Suprapubic skin (tissue), 4 donors: ENCODE measurements around the gene CCDC60. TPM values are rescaled to one million over a fixed set of nuclear protein-coding genes. Genes with fewer than 3 reads are reported as not detected.

ENCODE experiments used
- DNase-seq, 2 donors: peaks; one replicate each; pipeline ENCODE4 v3.0.0-alpha.2; 2019; ENCODE audit warnings: low spot score in 2 of 2
- H3K27ac ChIP-seq: fragments of 200-600 bp; sonication (generic); one replicate; pipeline ENCODE4 v1.5.1; 2019
- H3K27me3 ChIP-seq: fragments of 200-600 bp; sonication (generic); one replicate; pipeline ENCODE4 v1.5.1; 2019
- H3K36me3 ChIP-seq: fragments of 200-600 bp; sonication (generic); one replicate; pipeline ENCODE4 v1.5.1; 2019
- H3K4me1 ChIP-seq: fragments of 200-600 bp; sonication (generic); one replicate; pipeline ENCODE4 v1.5.1; 2019
- H3K4me3 ChIP-seq: fragments of 200-600 bp; sonication (generic); one replicate; pipeline ENCODE4 v1.5.1; 2019; ENCODE audit warnings: mild to moderate bottlenecking
- H3K9me3 ChIP-seq: fragments of 200-600 bp; sonication (generic); one replicate; pipeline ENCODE4 v1.5.1; 2019
- EP300 ChIP-seq: sonication (generic); formaldehyde crosslinking; IDR thresholded peaks from one replicate; pipeline ENCODE4 v1.6.1; 2017; ENCODE audit warnings: antibody characterized with exemption
- POLR2A ChIP-seq, 2 donors: fragments of 450-650 bp; IDR thresholded peaks; one replicate each; pipeline ENCODE4 v1.6.1; 2017; ENCODE audit warnings: antibody characterized with exemption in 2 of 2, mild to moderate bottlenecking in 2 of 2, moderate library complexity in 2 of 2
- POLR2AphosphoS5 ChIP-seq, 3 donors: sonication (generic); formaldehyde crosslinking; IDR thresholded peaks; one replicate each; pipeline ENCODE4 v1.6.1; 2017; ENCODE audit warnings: antibody characterized with exemption in 3 of 3
- WGBS: methylation state at CpG from one replicate; pipeline ENCODE4 v1.1.5; 2018; 5-methylcytosine and 5-hydroxymethylcytosine counted together
- total RNA-seq, 4 donors: library from RNA; depleted of rRNA; stranded (reverse); fragments of >200 nt; gene quantifications; one replicate each; pipeline ENCODE4 v1.1.0, GENCODE V29; 2016
- TF ChIP-seq, protein P1 (sequence below), 2 donors: fragments of 200-600 bp in 1 of 2; fragments of 450-650 bp in 1 of 2; sonication (generic) in 1 of 2; IDR thresholded peaks; one replicate each; pipeline ENCODE4 v1.5.1; 2016 to 2019; ENCODE audit warnings: antibody characterized with exemption in 2 of 2, mild to moderate bottlenecking in 1 of 2, moderate library complexity in 1 of 2

The CCDC60 gene
- total RNA-seq, 4 donors from 2014 or later: not detected

DNA sequence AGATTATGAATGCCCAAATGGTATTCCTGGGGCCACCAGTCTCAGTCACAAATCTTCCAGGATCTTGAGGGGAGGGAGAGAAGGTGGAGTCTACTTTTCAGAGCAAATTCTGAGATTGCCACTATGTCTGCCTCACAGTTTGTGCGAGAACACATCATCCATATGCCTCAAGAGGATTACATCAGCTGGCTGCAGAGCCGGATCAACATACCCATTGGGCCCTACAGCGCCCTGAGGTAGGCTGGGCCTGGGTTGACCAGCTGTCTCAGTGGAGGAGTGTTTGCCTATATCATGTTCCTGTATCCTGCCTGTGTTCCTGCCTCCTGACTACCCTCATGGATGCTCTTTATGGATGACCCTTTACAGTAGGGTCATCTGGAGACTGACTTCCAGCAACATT is 205.9 kb downstream of the CCDC60 start:
- Histone ChIP-seq H3K9me3 (no peaks in the 10 kb centered on the region), H3K27me3 (peaks cover 19% of the 10 kb centered on the region), H3K4me1 (no peaks in the 10 kb centered on the region), H3K4me3 (no peak overlapping the region), H3K27ac (no peak overlapping the region), H3K36me3 (no peaks in the 10 kb centered on the region)
- DNase-seq: no peak
- WGBS: 96% methylated on average over 3 of the region's 3 CpGs
- no peak for TF ChIP-seq POLR2A (IDR thresholded peaks at IDR 0.05)

GRCh38 chr12:119544765-119545625 is 210.5 kb downstream of the CCDC60 start:
- Histone ChIP-seq H3K27me3 (peaks cover 17% of the 10 kb centered on the region), H3K27ac (no peak overlapping the region), H3K4me3 (no peak overlapping the region), H3K9me3 (no peaks in the 10 kb centered on the region), H3K36me3 (no peaks in the 10 kb centered on the region), H3K4me1 (no peaks in the 10 kb centered on the region)
- TF ChIP-seq POLR2A (IDR thresholded peaks at IDR 0.05) (no peak), POLR2AphosphoS5 (IDR thresholded peaks at IDR 0.05) (no peak), EP300 (no peak)
- TF ChIP-seq, protein P1, sequence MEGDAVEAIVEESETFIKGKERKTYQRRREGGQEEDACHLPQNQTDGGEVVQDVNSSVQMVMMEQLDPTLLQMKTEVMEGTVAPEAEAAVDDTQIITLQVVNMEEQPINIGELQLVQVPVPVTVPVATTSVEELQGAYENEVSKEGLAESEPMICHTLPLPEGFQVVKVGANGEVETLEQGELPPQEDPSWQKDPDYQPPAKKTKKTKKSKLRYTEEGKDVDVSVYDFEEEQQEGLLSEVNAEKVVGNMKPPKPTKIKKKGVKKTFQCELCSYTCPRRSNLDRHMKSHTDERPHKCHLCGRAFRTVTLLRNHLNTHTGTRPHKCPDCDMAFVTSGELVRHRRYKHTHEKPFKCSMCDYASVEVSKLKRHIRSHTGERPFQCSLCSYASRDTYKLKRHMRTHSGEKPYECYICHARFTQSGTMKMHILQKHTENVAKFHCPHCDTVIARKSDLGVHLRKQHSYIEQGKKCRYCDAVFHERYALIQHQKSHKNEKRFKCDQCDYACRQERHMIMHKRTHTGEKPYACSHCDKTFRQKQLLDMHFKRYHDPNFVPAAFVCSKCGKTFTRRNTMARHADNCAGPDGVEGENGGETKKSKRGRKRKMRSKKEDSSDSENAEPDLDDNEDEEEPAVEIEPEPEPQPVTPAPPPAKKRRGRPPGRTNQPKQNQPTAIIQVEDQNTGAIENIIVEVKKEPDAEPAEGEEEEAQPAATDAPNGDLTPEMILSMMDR (IDR thresholded peaks at IDR 0.05): peak; percentile 71 to 86
- peak in 1 of 2 donors; percentile 67 for DNase-seq
- 45% methylated on average over 9 of the region's 9 CpGs for WGBS

- H3K27me3 ChIP-seq: peaks cover 13% of the 10 kb centered on the region
- H3K4me1 ChIP-seq: no peaks in the 10 kb centered on the region
- DNase-seq: no peak
- no peak overlapping the region for H3K4me3 ChIP-seq
- no peak overlapping the region for H3K27ac ChIP-seq
- TF ChIP-seq, protein P1 (IDR thresholded peaks at IDR 0.05): no peak
- no peak for TF ChIP-seq POLR2A (IDR thresholded peaks at IDR 0.05)
- no peak for TF ChIP-seq POLR2AphosphoS5 (IDR thresholded peaks at IDR 0.05)
- TF ChIP-seq EP300: no peak
- H3K9me3 ChIP-seq: no peaks in the 10 kb centered on the region
- no peaks in the 10 kb centered on the region for H3K36me3 ChIP-seq
Observed at GRCh38 chr12:119546340-119546739, 211.8 kb downstream of the CCDC60 start.

- Histone ChIP-seq H3K4me1 (no peaks in the 10 kb centered on the region), H3K36me3 (no peaks in the 10 kb centered on the region), H3K27ac (no peak overlapping the region), H3K27me3 (peaks cover 13% of the 10 kb centered on the region), H3K9me3 (no peaks in the 10 kb centered on the region), H3K4me3 (no peak overlapping the region)
- TF ChIP-seq, protein P1 (IDR thresholded peaks at IDR 0.05): no peak
- TF ChIP-seq POLR2A (IDR thresholded peaks at IDR 0.05) (no peak), EP300 (no peak), POLR2AphosphoS5 (IDR thresholded peaks at IDR 0.05) (no peak)
- no peak for DNase-seq
- WGBS: 25% methylated on average over 1 of the region's 1 CpG
Observed at GRCh38 chr12:119547001-119547400, 212.5 kb downstream of the CCDC60 start.

DNA sequence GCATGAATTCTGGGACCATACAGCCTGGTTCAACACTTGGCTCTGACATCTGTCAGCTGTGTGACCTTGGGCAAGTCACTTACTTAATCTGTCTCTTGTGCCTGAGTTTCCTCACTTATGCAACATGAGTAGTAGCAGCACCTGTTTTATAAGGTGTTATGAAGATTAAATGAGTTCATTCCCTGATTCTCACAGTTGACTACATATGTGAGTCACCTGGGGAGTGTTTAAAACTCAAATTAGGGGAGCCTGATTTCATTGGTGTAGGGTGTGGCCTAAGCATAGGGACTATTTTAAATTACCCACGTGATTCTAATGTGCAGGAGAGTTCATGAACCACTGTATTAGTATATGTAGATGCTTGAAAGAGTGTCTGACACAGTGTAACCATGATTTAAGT is 222.3 kb downstream of the CCDC60 start:
- Histone ChIP-seq H3K27me3 (no peaks in the 10 kb centered on the region), H3K4me3 (no peak overlapping the region), H3K36me3 (no peaks in the 10 kb centered on the region), H3K4me1 (no peaks in the 10 kb centered on the region), H3K27ac (no peak overlapping the region), H3K9me3 (no peaks in the 10 kb centered on the region)
- WGBS: 25% methylated on average over 1 of the region's 1 CpG
- DNase-seq: no peak
- TF ChIP-seq POLR2AphosphoS5 (IDR thresholded peaks at IDR 0.05) (no peak), EP300 (no peak), POLR2A (IDR thresholded peaks at IDR 0.05) (no peak)
- TF ChIP-seq, protein P1 (IDR thresholded peaks at IDR 0.05): no peak
